HEK293T (cell line): ENCODE data around the gene NT5DC4.

ENCODE experiments used
- FOXM1 ChIP-seq: fragments of 450-650 bp; IDR thresholded peaks from 2 replicates; pipeline ENCODE4 v1.6.1; 2017; ENCODE audit warnings: mild to moderate bottlenecking, borderline replicate concordance
- HDGF ChIP-seq: fragments of 450-650 bp; IDR thresholded peaks from 2 replicates; pipeline ENCODE4 v1.6.1; 2017; ENCODE audit warnings: antibody characterized with exemption, borderline replicate concordance
- SP1 ChIP-seq: fragments of 450-650 bp; IDR thresholded peaks from 2 replicates; pipeline ENCODE4 v1.6.1; 2017

DNA sequence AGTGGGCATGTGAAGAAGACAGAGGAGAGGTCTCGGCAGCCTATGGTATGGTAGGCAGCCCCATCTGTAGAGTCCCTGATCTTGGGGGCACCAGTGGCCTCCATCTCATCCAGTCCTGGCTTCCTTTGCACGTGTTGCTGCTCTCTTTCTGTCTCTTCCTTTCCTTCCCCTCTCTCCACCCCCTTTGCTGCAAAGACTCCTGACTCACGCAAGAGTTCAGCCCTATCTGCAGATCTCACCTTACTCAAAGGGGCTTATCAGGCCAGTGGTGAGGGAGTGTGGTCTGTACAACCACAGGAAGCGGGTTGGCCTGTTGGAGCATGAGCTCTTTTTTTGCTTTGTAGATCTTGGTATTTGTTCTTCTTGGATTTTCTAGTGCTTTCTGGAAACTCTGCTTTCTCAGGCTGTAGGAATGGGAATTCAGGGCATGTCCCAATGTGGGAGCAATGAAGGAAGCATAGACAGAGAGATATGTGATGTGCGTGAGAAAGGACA lies 14.6 kb upstream of the NT5DC4 start:
- no peak for TF ChIP-seq FOXM1
- no peak for TF ChIP-seq HDGF
- no peak for TF ChIP-seq SP1
